HG03439 (cell line): Measurements from ENCODE around the gene KCNIP4.

Source experiments
- ATAC-seq: cut with Tn5 transposase; IDR thresholded peaks from one replicate; pipeline ENCODE4 v1.9.1; 2021; ENCODE audit warnings: mild to moderate bottlenecking, moderate library complexity; ENCODE audit not compliant: unreplicated experiment

Gene KCNIP4

DNA sequence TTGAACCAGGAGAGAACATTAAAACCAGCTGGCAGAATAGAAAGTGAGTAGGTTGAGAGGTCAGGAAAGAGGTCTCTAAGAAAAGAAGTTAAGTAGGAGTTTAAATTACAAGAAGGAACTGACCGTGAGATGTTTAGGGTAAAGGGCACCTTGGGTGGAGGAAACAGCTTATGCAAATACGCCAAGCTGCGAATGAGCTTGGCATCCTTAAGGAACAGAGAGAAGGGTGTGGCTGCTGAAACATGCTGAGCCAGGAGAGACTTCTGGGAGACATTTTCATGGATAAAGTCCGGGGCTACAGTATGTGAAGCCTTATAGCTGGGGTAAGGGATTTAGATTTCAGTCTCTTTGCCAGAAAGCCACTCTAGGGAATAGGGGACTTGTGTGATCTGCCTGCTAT is 249.1 kb downstream of the KCNIP4 start:
- no peak for ATAC-seq

DNA sequence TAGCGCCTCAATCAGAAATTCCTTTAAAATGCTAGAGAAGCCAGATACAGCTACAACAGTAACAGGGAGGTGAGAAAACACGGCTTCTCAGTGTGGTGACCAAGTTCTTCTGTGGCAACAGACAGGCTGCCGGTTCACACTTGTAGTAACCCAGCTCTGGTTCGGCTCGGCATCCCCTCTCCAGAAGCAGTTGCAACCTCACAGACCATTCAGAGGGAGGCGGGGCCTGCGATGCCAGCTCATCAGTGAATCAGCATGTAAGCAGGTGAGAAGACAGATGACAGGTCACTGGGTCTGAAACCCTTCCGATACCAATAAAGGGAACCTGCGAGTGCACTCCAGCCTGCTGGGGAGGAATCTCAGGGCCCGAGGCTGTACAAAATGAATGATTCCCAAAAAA is 251.0 kb downstream of the KCNIP4 start:
- no peak for ATAC-seq

DNA sequence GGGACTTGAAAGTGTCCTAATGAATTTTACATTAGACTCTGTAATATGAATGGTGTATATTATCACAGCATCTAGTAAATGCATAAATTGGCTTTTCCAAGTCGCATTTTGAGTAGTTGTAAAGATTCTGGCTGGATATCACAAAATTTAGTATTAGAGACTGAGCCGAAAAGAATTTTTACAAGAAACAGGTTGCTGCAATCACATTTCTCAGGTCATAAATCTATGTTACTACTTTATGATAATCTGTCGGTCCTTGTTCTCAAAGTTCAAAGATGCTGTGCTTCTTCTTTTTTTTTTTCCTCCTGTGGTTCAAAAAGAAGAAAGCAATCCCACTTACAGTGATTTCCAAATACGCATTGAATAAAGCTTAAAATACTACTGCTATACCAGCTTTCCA is 253.4 kb downstream of the KCNIP4 start:
- no peak for ATAC-seq

DNA sequence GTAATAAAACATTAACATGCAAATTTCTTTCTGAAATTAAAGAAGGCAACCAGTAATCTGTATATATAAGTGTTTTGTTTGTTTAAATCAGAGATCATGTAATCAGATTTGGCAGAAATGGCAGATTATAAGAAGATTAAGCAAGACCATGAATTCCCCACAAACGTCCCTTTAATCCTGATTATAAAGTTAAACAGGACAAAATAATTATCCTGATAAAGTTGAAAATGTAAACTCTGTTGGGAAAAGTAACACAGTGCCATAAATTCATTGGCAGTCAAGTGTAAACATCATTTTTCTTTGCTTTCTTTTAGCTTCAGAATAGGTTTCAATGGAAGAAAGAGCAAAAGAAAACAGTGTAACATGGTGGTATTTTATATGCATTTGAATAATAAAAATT is 256.3 kb downstream of the KCNIP4 start:
- ATAC-seq, result no peak

DNA sequence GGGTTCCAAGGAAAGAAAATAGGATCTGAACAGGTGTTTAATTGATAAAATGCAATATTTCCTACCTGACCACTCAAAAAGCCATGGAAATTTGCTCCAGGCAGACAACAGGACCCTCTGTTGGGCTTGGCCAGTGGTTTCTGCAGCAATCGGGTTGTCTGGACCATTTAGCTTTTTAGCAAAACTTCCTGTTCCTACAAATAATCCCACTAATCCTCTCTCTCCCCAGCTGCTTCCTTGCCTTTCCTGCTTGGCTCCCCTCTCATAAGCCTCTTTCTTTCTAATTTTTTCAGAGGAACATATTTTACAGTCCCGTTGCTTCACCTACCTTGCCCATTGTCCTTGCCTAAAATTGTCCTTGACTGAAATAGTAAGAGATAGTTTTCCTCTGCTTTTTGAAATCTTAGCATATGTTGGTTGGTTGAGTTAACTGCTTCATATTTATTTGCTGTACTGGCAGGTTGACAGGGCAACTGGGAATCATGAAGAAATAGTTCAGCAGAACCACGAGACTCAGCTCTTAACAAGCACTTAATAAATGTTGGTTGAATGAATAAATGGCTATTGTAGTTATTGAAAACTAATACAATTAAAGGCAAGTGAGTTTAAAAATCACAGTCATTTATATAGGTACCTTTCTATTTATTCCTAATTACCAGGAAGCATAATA is 259.8 kb downstream of the KCNIP4 start:
- ATAC-seq, result no peak

DNA sequence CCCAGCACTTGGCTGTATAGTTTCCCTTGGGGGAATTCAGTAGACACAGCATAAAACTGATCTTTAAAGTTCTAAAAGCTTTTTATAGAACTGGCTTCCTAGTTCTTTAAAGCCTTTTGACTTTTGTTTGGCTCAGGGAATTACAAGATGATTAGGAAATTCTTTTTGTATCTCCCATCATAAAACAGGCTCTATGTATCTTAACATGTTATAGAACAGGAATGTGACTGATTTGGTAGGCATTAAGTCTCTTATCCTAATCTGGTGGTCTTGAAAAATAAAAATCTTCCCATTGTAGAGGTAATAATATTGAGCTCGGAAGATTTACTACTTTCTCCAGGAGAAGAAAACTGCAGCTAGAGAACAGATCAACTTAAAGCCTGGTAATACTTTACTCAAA is 262.7 kb downstream of the KCNIP4 start:
- ATAC-seq, result no peak

DNA sequence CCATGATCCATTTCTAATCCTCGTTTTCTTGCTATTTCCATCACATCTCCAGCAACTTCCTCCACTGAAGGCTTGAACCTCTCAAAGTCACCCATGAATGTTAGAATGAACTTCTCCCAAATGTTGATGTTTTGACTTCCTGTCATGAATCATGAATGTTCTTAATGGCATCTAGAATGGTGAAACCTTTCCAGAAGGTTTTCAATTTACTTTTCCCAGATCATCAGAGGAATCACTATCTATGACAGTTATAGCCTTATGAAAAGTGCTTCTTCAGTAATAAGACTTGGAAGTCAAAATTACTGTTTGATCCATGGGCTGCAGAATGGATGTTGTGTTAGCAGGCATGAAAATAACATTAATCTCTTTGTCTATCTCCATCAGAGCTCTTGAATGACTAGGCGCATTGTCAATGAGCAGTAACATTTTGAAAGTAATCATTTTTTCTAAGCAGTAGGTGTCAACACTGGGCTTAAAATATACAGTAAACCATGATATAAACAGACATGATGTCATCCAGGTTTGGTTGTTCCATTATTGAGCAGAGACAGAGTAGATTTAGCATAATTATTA is 268.2 kb downstream of the KCNIP4 start:
- ATAC-seq, result no peak

DNA sequence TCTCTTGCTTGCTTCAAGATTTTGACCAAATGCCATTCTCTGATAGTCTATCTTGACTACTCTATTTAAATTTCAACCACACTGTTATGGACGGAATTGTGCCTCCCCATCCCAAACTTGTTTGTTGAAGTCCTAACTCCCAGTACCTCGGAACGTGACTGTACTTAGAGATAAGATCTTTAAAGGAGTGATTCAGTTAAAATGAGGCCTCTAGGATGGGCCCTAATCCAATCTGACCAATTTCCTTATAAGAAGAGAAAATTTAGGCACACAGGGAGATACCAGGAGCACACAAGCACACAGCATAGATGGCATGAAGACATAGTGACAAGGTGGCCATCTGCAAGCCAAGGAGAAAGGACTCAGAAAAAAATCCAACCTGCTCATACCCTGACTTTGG is 269.9 kb downstream of the KCNIP4 start:
- no peak for ATAC-seq

DNA sequence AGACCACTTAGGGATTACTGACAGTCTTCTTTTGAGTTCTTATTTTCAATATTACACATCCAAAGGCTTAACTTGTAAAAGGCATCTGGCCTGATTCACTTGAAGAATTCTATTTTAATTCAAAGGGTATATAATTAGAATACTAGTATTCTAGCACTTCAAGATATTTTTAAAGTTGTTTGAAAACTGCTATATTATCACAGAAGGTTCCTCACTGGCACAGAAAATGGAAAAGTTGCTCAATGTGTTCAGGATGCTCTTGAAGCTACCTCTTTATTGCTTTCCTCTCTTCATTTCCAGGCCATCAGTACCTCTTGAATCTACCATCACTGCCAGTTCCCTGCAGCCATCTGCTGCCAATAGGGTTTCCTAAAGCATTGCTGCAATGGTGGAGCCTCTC is 271.4 kb downstream of the KCNIP4 start:
- ATAC-seq, result no peak

DNA sequence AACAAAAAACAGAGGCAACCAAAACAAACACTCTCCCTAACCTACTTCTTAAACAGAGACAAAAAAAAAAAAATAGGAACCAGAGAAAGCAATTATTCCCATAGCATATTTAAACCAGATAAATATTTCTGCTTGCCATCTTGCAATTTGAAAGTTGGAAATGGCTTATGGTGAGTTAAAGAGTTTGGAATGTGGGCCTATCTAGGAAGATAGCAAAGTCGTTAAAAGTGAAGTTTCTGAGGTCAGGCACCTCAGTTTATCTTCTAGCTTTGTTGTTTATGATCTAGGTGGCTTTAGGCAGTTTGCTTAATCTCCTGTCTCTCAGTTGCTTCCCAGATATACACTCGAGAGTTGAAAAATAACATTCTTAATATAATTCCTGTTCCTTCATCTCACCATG is 284.2 kb downstream of the KCNIP4 start:
- no peak for ATAC-seq

DNA sequence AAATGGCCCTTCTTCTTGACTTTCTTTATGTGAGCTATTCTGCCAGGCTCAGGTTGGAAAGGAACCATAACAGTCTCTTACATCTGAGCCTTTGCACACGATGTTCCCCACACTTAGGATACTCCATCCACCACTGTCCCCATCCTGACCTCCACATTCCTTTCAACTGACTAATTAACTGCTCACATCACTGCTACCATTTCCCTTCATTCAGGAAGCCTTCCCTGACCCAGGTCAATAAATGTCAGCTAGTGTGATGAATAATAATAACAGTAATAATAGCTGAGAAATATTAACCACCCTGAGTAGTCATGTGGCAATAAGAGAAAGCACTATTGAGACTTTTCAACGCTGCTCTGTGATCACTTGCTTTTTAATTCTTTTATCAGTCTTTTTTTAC is 291.7 kb downstream of the KCNIP4 start:
- no peak for ATAC-seq

DNA sequence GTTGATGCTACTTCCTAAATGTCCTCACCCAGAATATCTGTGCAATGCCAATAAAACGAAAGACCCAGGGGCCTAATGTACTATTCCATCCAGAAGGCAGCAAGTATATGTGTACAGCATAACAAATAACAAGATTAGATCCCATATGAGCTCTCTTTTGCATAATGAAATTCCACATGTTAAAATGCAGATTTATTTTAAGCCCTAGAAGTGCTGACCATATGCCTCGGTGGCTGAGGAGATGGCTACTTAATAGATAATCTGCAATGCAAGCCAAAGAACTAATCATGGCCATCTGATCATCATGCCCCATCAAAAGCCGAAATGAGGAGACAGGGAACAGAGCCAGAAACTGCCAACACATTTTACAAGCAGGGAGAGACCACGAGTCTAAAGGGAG is 293.5 kb downstream of the KCNIP4 start:
- no peak for ATAC-seq

DNA sequence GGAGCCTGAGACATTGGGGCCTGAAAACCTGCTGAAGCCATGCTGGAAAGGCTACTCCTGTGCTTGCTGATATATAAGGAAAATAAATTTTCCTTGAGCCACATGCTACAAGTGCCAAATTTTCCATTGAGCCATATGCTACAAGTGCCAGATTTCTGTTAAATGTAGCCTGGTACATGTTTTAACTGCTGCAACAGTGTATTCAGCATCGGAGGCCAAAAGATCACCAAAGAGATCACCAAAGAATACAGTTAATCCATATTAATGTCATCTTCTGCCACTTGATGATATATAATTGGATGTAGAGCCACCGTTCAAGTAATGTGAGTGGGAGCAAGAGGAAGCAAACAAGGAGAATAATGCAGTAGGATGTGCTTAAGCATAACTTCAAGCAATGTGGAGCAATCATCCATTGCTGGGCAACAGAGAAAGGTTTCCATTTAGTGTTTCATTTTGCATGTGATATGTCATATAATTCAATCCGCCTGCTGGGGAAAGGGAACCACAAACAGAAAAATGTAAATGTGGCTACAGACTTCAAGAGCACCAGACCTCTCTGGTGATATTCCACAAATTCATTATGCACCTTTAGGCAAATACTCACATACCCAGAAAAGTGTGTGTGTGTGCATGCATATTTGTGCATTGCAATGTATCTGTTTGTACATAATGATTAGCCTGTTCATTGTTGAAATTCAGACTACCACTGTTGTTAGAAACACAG is 295.9 kb downstream of the KCNIP4 start:
- ATAC-seq, result no peak

DNA sequence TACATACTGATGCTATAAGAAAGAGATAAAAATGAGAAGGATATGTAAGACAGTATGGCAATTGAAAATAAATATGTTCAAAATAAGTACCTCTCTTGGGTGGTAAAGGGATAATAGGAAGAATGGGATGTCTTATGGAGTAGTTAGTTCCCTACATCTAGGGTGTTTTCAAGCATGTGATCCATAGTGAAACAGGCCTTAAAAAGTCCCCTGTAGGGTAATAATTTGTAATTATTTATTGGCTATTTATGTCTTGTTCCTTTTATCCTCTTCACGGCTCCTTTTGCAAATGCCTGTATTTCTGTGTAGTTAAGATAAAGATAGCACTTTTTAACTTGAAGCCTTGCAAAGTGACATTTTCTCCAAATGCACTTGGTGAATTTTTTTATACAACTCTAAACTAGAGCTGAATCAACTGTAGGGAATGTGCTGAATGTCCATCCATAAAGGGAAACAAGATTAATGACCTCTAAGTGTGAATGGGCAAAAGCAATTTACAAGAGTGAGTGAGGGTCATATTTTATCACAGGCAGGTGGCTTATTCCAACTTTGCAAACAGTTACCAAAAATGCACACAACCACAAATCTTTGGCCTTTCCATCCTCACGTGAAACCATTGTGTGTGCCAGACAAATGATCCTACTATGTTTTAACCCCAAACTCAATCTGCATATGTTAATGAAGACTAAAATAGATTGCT is 299.0 kb downstream of the KCNIP4 start:
- no peak for ATAC-seq

DNA sequence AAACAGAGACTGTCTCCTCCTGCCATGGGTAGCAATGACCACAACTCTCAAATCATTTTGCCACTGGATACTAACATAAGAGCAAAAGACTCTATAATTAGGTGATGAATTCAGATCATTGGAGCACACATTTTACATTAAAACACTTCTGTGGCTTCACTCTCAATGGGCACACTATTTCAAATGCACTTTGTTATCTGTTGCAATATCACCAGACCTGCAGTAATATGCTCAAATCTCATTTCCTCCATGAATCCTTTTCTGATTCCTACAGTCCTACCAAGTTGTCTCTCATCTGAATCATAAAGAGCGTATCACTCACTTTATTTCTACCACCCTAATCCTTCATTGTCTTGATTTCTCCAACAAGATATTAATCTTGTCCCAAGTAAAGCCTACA is 302.8 kb downstream of the KCNIP4 start:
- no peak for ATAC-seq

DNA sequence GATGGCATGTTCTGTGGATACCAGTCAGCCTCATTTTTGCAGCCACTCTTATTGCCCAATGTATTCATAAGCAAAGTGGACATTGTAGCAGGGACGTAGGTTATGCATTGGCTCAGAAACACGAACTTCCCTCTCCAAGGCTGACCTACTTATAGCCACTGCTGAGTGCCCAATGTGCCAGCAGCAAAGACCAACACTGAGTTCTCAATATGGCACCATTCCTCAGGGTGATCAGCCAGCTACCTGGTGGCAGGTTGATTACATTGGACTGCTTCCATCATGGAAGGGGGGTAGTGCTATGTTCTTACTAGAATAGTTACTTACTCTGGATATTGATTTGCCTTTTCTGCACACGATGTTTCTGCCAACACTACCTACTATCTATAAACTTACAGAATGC is 306.9 kb downstream of the KCNIP4 start:
- no peak for ATAC-seq

DNA sequence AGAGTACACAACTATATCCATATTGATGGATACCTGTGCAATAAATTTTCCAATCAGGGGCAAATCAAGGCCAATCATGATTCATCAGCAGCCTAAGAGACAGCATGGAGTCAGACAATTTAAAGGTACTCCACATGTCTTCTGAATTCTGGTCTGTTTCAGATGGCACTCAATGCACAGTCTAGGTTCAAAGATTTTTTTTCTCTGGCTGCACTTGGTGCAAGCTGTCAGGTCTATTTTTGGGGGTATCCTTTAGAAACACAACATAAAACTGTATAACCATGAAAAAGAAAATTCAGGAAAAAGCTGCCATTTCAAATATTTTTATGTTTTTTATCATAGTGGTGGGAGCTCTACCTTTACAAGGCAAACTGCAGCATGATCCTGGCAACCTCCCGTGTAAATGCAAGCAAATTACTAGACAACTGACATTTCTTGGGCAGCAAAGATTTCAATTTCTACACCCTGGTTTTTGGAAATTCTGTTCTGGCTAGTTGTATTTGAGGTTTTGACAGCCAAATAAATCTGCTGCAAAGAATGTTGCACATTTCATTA is 310.3 kb downstream of the KCNIP4 start:
- ATAC-seq, result no peak

DNA sequence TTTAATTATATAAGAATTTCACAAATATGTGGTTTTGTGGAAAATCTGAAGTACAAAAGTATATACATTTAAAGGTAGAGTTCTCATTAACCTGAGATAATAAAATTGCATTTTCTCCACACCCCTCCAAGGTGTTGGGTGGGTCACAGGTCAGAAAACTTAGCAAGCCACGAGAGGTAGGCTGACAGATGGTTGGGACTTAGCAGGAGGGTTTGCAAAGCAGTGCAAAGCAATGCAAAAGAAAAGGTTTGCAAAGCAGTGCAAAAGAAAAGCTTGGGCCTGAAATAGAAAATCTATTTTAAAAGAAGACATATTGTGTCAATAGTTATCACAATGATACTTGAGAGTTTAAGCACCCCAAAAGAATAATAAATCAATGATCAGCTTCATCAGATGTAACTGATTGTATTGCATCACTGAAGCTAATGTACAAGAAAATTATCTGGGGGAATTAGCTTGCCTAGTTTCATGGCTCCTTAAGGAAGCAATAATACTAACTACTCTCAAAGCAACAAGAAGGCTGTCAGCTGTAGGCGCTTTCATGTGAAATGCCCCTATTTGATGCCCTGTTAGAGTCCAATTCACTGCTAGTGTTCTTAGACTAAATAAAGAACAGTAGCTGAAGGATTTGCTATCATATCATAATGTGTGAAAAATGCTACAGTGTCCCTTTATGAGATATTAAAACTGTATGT is 319.5 kb downstream of the KCNIP4 start:
- no peak for ATAC-seq

DNA sequence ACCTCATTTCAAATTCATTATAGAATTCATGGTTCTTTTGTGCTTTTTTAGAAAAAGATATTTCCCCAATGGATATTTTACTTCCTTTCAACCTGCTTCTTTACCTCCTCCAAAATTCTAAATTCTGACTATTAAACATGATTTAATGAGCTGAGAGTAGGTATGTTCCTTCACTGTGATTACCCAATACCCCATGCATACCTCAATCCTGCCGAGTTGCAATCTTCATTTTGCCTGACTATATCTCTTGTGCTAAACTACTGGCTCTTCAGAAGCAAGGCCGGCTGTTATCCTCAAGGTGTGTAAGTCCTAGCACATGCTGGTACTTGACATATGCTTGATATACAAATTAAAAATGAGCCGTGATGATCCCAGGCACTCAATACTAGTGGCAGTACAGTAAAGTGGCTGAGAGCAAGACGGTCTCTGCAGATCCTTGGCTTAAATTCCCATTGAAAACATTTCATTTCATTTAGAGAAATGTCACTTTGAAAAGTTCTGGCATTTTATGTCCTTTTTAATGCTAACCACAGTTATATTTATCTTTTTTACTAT is 320.4 kb downstream of the KCNIP4 start:
- ATAC-seq, result no peak

DNA sequence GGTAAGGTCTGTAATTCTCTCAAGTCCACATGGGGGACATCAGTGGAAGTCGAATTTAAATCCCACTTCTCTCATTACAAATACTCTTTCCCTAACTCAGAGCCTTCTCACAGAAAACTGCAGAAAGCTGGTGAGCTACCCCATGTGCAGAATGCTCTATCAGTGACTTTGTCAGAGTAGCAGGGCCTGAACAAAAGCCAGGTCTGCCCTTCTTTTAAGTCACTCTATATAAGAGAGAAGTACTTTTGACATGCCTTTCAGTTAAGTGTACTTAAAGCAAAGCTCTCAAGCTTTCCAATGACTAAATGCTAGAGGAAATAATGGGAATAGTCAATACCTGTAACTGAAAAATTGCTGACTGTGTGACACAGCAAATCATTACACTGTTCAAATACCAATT is 323.1 kb downstream of the KCNIP4 start:
- no peak for ATAC-seq

DNA sequence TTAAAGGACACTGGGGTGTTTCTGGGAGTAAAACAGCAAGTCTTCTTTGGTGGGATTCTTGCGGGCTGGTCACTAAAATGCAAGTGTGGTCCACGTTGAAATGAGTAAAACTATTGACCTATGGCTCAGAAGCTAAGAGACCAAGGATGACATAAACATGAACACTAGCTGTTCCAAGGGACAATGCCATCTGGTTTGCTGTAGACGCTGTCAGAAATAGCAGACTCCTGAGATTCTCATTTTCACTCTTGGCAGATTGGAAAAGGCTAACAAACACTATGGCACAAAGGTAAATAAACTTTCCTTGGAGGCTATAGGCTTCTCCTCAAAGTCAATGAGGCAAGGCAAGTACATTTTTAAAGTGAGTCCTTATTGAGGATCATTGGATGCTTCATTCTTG is 343.6 kb downstream of the KCNIP4 start:
- ATAC-seq, result no peak
